SK-N-MC (cell line): ENCODE data around the gene PTPRC.

Source experiments
- EZH2 ChIP-seq: fragments of 200-600 bp; sonication (generic); IDR thresholded peaks from one replicate; pipeline ENCODE4 v1.6.1; 2017; ENCODE audit warnings: antibody characterized with exemption
- FOXP2 ChIP-seq: optimal IDR thresholded peaks from 2 replicates; pipeline ENCODE3; 2011; ENCODE audit warnings: mild to moderate bottlenecking, moderate library complexity; ENCODE audit not compliant: insufficient read depth; ENCODE audit errors: extremely low read length, control extremely low read depth
- POLR2AphosphoS5 ChIP-seq: IDR thresholded peaks from 2 replicates; pipeline ENCODE4 v1.6.1; 2012; ENCODE audit warnings: mild to moderate bottlenecking, low read depth, low read length, borderline replicate concordance

- TF ChIP-seq POLR2AphosphoS5 (no peak), EZH2 (no peak), FOXP2 (no peak)
Measured at GRCh38 chr1:198630863-198631262, 8.0 kb upstream of the PTPRC start.
